Measurements from ENCODE around the gene ZNF275. TPM values are rescaled to one million over a fixed set of nuclear protein-coding genes. Genes with fewer than 3 reads are reported as not detected.
"Not testable (repeated sequence)": the region's sequence is repeated elsewhere in the genome, so short reads cannot be mapped to it uniquely, and the experiment has no call there.

ZNF275 gene, protein sequence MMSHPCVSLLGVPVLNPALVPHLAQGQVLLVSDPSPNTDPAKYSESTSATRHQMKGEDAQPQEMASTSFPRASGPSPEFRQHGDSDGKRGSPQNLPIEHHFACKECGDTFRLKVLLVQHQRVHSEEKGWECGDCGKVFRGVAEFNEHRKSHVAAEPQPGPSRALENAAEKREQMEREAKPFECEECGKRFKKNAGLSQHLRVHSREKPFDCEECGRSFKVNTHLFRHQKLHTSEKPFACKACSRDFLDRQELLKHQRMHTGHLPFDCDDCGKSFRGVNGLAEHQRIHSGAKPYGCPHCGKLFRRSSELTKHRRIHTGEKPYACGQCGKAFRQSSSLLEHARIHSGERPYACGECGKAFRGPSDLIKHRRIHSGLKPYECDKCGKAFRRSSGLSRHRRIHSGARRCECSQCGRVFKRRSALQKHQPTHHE
- total RNA-seq = 10 to 100 TPM; 11.3 to 11.5 TPM

DNA sequence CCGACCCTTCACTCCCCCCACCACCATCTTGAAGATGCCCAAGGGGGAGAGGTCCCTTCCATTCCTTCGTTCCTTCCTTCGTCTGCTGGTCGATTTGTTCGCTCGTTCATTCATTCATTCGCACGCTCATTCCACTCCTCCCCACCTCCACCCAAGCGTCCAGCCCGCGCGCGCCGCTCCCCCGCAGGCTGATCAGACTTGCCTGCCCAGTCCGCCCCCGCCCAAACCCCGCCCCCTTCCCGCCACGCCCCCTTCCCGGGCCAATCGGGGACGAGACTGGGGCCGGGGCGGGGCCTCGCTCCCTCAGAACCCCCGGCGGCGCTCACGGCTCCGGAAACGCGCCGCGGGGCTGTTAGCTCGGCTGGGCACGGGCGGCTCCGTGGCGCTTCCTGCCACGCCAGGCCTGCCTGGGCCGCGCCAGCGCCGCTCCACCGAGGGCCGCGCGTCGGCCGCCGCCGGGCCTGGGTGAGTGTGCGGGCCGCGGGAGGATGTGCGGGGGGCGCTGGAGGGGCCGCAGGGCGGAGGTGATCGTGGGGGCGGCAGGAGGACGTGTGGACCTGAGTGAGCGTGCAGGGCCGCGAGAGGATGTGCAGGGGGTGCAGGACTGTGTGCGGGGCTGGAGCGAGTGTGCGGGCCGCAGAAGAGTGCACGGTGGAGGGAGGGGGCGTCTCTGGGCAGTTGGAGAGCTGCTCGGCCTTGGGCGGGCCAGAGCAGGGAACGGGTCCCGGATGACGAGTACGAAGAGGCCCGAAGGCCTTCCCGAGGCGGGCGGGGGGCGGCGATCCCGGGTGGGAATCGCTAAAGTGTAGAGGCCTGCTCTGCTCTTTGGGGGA is at the start of gene ZNF275:
TSS of gene ZNF275 (plus strand) at position 333 of the 833 bp plus-strand sequence. CDS start 2,527 bp downstream, outside the sequence.
- Mint-ChIP-seq H3K4me1 (ENCODE audit: low read depth) (peaks cover 39% of the 10 kb centered on the region), H3K27me3 (no peaks in the 10 kb centered on the region), H3K36me3 (peaks cover 18% of the 10 kb centered on the region), H3K4me3 (peak within 1 kb of the TSS; percentile 83), H3K9me3 (no peaks in the 10 kb centered on the region), H3K27ac (peak within 1 kb of the TSS; percentile 65)
- peak; percentile 86 for DNase-seq
- POLR2A ChIA-PET = no interaction called here
- intact Hi-C loops (cut with micrococcal nuclease) = loop anchor here (1.0 kb wide), 1 partner anchor 36 kb away; no protein-coding TSS in a partner anchor
- CTCF ChIA-PET = no interaction called here

- H3K27ac Mint-ChIP-seq; H3K4me3 Mint-ChIP-seq; H3K9me3 Mint-ChIP-seq; H3K27me3 Mint-ChIP-seq; POLR2A ChIA-PET; DNase-seq; CTCF ChIA-PET; H3K36me3 Mint-ChIP-seq; H3K4me1 Mint-ChIP-seq (ENCODE audit: low read depth); intact Hi-C loops (cut with micrococcal nuclease): not testable (repeated sequence)
Observed at GRCh38 chrX:153285678-153286077, 48.3 kb upstream of the ZNF275 start.

DNA sequence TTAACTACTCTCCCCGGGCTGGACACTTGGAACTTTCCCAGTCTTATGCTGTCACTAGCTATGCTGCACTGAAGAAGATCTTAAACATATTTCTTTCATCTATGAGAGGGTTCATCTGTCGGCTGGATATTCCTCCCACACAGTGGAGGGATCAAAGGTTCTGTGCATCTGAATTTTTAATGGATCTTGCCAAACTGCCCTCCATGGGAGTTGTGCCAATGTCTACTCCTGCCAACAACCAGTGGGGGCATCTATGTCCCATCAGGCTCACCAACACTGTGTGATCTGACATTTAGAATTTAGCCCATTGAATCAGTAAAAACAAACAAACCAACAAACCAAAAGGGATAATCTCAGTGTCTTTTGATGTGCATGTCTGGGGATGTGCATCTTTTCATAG is 45.1 kb upstream of the ZNF275 start:
- H3K4me1 Mint-ChIP-seq (ENCODE audit: low read depth); H3K27ac Mint-ChIP-seq; H3K9me3 Mint-ChIP-seq; intact Hi-C loops (cut with micrococcal nuclease); POLR2A ChIA-PET; H3K27me3 Mint-ChIP-seq; H3K4me3 Mint-ChIP-seq; CTCF ChIA-PET; DNase-seq; H3K36me3 Mint-ChIP-seq: not testable (repeated sequence)

GRCh38 chrX:153293485-153294071 is 40.4 kb upstream of the ZNF275 start:
- DNase-seq; H3K4me1 Mint-ChIP-seq (ENCODE audit: low read depth); H3K27me3 Mint-ChIP-seq; intact Hi-C loops (cut with micrococcal nuclease); POLR2A ChIA-PET; H3K4me3 Mint-ChIP-seq; H3K9me3 Mint-ChIP-seq; CTCF ChIA-PET; H3K36me3 Mint-ChIP-seq: not testable (repeated sequence)
- peak overlapping the region; percentile 1 for H3K27ac Mint-ChIP-seq

- intact Hi-C loops (cut with micrococcal nuclease) = no loop called here
- H3K4me1 Mint-ChIP-seq (ENCODE audit: low read depth) = peaks cover 8% of the 10 kb centered on the region
- ChIA-PET CTCF (no interaction called here), POLR2A (no interaction called here)
- no peak overlapping the region for H3K27ac Mint-ChIP-seq
- H3K9me3 Mint-ChIP-seq = no peaks in the 10 kb centered on the region
- peaks cover 4% of the 10 kb centered on the region for H3K27me3 Mint-ChIP-seq
- H3K36me3 Mint-ChIP-seq = no peaks in the 10 kb centered on the region
- no peak overlapping the region for H3K4me3 Mint-ChIP-seq
- DNase-seq = no peak
Observed at GRCh38 chrX:153297376-153297775, 36.6 kb upstream of the ZNF275 start.

DNA sequence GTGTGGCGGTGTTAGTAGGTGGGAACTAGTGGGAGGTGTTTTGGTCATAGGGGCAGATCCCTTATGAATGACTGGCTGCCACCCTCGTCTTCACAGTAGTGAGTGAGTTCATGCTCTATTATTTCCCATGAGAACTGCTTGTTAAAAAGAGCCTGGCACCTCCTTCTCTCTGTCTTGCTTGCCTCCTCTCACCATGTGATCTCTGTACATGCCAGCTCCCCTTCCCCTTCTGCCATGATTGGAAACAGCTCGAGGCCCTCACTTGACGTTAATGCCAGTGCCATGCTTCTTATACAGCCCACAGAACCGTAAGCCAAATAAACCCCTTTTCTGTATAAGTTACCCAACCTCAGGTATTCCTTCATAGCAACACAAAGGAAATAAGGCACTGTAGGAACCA is 34.1 kb upstream of the ZNF275 start:
- H3K9me3 Mint-ChIP-seq = no peaks in the 10 kb centered on the region
- H3K36me3 Mint-ChIP-seq = no peaks in the 10 kb centered on the region
- intact Hi-C loops (cut with micrococcal nuclease) = no loop called here
- no peaks in the 10 kb centered on the region for H3K4me1 Mint-ChIP-seq (ENCODE audit: low read depth)
- POLR2A ChIA-PET = no interaction called here
- no peak overlapping the region for H3K27ac Mint-ChIP-seq
- no peak for DNase-seq
- H3K4me3 Mint-ChIP-seq = no peak overlapping the region
- H3K27me3 Mint-ChIP-seq = peaks cover 10% of the 10 kb centered on the region
- CTCF ChIA-PET = no interaction called here

DNA sequence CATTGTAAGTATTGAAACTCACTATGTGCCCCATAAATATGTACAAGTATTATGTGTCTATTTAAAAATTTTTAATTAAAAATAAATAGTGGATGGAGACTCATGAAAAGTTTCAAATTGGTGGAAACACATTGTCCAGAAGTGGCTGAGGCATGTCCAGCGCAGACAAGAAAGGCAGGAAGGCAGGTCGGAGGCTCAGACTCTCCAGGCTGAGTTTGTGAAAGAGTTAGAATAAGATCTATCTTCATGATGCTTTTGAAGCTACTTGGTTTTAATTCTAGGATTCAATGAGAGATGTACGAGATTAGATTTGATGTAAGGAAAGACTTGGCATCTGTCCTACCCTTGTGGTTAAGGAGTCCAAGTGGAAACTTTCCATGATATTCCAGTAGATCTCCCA is 32.2 kb upstream of the ZNF275 start:
- intact Hi-C loops (cut with micrococcal nuclease) = no loop called here
- Mint-ChIP-seq H3K36me3 (no peaks in the 10 kb centered on the region), H3K4me3 (no peak overlapping the region), H3K27me3 (peaks cover 14% of the 10 kb centered on the region), H3K4me1 (ENCODE audit: low read depth) (no peaks in the 10 kb centered on the region), H3K9me3 (no peaks in the 10 kb centered on the region), H3K27ac (no peak overlapping the region)
- ChIA-PET CTCF (no interaction called here), POLR2A (no interaction called here)
- DNase-seq = no peak

GRCh38 chrX:153302796-153303195 is 31.2 kb upstream of the ZNF275 start:
- POLR2A ChIA-PET = no interaction called here
- H3K9me3 Mint-ChIP-seq = no peaks in the 10 kb centered on the region
- peaks cover 14% of the 10 kb centered on the region for H3K27me3 Mint-ChIP-seq
- no peak overlapping the region for H3K27ac Mint-ChIP-seq
- H3K36me3 Mint-ChIP-seq = no peaks in the 10 kb centered on the region
- intact Hi-C loops (cut with micrococcal nuclease) = no loop called here
- H3K4me1 Mint-ChIP-seq (ENCODE audit: low read depth) = no peaks in the 10 kb centered on the region
- no peak overlapping the region for H3K4me3 Mint-ChIP-seq
- no peak for DNase-seq
- CTCF ChIA-PET = no interaction called here

DNA sequence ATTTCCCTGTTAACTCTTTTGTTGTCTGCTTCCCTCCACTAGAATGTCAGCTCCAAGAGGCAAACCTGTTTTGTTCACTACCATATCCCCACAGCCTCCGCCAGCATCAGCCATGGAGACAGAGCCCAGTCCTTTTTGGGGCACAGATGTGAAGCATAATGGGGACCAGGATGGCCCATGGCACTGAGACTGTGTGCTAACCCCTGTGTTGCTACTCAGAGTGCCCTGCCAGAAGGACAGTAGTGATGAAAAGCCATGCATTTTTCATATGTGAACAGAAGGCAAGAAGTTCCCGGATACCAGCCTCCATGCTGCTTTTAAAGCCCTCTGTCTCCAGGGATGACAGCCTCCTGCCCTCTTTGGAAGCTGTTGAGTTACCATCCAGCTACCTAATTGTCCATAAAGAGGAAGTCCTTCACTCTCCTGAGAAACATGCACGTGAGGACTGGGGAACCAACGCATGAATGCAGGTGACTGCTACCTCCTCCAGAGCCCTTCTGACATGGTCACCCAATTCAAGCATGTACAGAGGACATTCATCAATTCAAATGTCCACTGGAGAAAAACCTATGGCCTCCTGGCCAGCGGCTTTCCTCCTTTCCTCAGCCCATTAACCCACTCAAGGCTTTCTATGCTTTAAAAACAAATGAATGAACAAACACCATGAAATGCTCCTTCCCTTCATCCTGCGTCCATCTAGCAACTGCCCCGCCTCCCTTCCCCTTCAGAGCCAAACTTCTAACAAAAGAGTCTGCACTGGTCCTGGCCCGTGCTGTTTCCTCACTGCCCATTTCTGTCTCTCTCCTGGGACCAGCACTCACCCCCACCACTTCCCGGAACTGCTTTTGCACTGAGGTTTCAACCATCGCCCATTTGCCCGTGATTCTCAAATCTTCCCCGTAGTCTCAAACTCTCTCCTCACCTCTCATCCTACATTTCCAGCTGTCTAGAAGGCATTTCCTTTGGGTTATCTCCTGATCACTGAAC is 30.4 kb upstream of the ZNF275 start:
- Mint-ChIP-seq H3K27ac (no peak overlapping the region), H3K4me3 (no peak overlapping the region), H3K9me3 (no peaks in the 10 kb centered on the region), H3K36me3 (no peaks in the 10 kb centered on the region), H3K4me1 (ENCODE audit: low read depth) (no peaks in the 10 kb centered on the region), H3K27me3 (peaks cover 14% of the 10 kb centered on the region)
- no peak for DNase-seq
- intact Hi-C loops (cut with micrococcal nuclease) = no loop called here
- ChIA-PET CTCF (no interaction called here), POLR2A (no interaction called here)

DNA sequence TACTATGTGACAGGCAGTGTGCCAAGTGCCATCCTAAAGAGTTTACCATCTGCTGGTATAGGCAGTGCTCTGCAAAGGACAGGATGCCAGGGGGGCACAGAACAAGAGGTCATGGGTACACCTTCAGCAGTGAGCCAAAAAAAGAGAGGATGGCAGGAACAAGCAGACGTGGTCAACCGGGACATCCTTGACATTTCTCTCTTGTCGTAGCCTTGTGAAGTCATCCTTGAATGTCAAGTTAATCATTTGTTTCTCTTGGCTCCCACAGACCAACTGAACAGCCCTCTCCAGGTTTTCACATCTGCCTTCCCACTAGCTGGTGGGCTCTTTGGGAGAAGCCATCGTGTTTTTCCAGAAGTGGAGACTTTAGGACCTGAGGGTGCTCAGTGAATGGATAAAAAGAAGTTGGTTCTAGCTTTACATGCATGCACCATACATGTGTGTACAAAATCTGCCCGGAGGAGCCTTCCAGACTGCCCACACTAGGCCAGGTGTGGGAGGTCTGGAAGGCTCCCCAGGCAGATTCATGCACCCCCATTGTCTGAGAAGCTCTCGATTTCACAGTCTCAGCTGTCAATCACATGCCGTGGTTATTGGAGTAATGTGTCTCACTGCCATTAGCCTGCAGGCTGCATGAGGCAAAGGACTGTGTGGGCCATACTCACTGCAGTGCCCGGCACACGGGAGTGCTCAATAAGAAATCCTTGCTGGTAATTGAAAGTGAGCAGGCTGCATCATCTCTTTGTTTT is 28.8 kb upstream of the ZNF275 start:
- intact Hi-C loops (cut with micrococcal nuclease) = no loop called here
- ChIA-PET CTCF (no interaction called here), POLR2A (no interaction called here)
- Mint-ChIP-seq H3K27me3 (peaks cover 10% of the 10 kb centered on the region), H3K27ac (no peak overlapping the region), H3K4me3 (no peak overlapping the region), H3K4me1 (ENCODE audit: low read depth) (no peaks in the 10 kb centered on the region), H3K36me3 (no peaks in the 10 kb centered on the region), H3K9me3 (no peaks in the 10 kb centered on the region)
- no peak for DNase-seq

- Mint-ChIP-seq H3K9me3 (no peaks in the 10 kb centered on the region), H3K36me3 (no peaks in the 10 kb centered on the region), H3K27ac (no peak overlapping the region), H3K27me3 (peaks cover 10% of the 10 kb centered on the region), H3K4me3 (no peak overlapping the region), H3K4me1 (ENCODE audit: low read depth) (no peaks in the 10 kb centered on the region)
- no peak for DNase-seq
- intact Hi-C loops (cut with micrococcal nuclease) = no loop called here
- ChIA-PET CTCF (no interaction called here), POLR2A (no interaction called here)
Observed at GRCh38 chrX:153305972-153306371, 28.0 kb upstream of the ZNF275 start.
